Suprapubic skin (tissue), 4 donors: Measurements from ENCODE around the gene DOC2B. TPM values are rescaled to one million over a fixed set of nuclear protein-coding genes. Genes with fewer than 3 reads are reported as not detected.

ENCODE experiments used
- DNase-seq, 2 donors: peaks; one replicate each; pipeline ENCODE4 v3.0.0-alpha.2; 2019; ENCODE audit warnings: low spot score in 2 of 2
- H3K27ac ChIP-seq: fragments of 200-600 bp; sonication (generic); one replicate; pipeline ENCODE4 v1.5.1; 2019
- H3K27me3 ChIP-seq: fragments of 200-600 bp; sonication (generic); one replicate; pipeline ENCODE4 v1.5.1; 2019
- H3K36me3 ChIP-seq: fragments of 200-600 bp; sonication (generic); one replicate; pipeline ENCODE4 v1.5.1; 2019
- H3K4me1 ChIP-seq: fragments of 200-600 bp; sonication (generic); one replicate; pipeline ENCODE4 v1.5.1; 2019
- H3K4me3 ChIP-seq: fragments of 200-600 bp; sonication (generic); one replicate; pipeline ENCODE4 v1.5.1; 2019; ENCODE audit warnings: mild to moderate bottlenecking
- H3K9me3 ChIP-seq: fragments of 200-600 bp; sonication (generic); one replicate; pipeline ENCODE4 v1.5.1; 2019
- CTCF ChIP-seq, 2 donors: fragments of 200-600 bp in 1 of 2; fragments of 450-650 bp in 1 of 2; sonication (generic) in 1 of 2; IDR thresholded peaks; one replicate each; pipeline ENCODE4 v1.5.1; 2016 to 2019; ENCODE audit warnings: antibody characterized with exemption in 2 of 2, mild to moderate bottlenecking in 1 of 2, moderate library complexity in 1 of 2
- EP300 ChIP-seq: sonication (generic); formaldehyde crosslinking; IDR thresholded peaks from one replicate; pipeline ENCODE4 v1.6.1; 2017; ENCODE audit warnings: antibody characterized with exemption
- POLR2A ChIP-seq, 2 donors: fragments of 450-650 bp; IDR thresholded peaks; one replicate each; pipeline ENCODE4 v1.6.1; 2017; ENCODE audit warnings: antibody characterized with exemption in 2 of 2, mild to moderate bottlenecking in 2 of 2, moderate library complexity in 2 of 2
- POLR2AphosphoS5 ChIP-seq, 3 donors: sonication (generic); formaldehyde crosslinking; IDR thresholded peaks; one replicate each; pipeline ENCODE4 v1.6.1; 2017; ENCODE audit warnings: antibody characterized with exemption in 3 of 3
- WGBS: methylation state at CpG from one replicate; pipeline ENCODE4 v1.1.5; 2018; 5-methylcytosine and 5-hydroxymethylcytosine counted together
- total RNA-seq, 4 donors: library from RNA; depleted of rRNA; stranded (reverse); fragments of >200 nt; gene quantifications; one replicate each; pipeline ENCODE4 v1.1.0, GENCODE V29; 2016

Gene DOC2B
- total RNA-seq, 4 donors from 2014 or later = 1.8 to 19.4 (median 6.1) TPM

GRCh38 chr17:160336-160735 is 21.1 kb downstream of the DOC2B start:
- DNase-seq = no peak
- Histone ChIP-seq H3K4me1 (no peaks in the 10 kb centered on the region), H3K27ac (no peak overlapping the region), H3K27me3 (no peaks in the 10 kb centered on the region), H3K36me3 (no peaks in the 10 kb centered on the region), H3K4me3 (no peak overlapping the region), H3K9me3 (no peaks in the 10 kb centered on the region)
- TF ChIP-seq POLR2AphosphoS5 (IDR thresholded peaks at IDR 0.05) (no peak), POLR2A (IDR thresholded peaks at IDR 0.05) (no peak), EP300 (no peak), CTCF (IDR thresholded peaks at IDR 0.05) (no peak)
- 88% methylated on average over 13 of the region's 13 CpGs for WGBS

DNA sequence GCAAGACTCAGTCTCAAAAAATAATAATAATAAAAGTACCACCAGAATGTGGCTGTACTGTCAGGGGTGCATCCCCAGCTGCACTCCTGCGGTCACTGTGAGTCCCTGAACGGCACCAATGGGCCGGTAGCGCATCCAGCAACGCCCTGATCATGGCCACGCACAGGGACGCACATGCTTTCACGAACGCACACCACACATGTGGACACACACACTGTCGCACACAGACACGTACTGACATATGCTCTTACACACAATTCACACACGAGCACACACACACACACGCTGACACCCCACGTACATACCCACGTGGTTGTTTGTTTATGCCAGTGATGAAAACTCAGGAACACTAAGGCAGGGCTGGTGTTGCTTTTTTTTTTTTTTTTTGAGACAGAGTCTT is 21.8 kb downstream of the DOC2B start:
- TF ChIP-seq CTCF (IDR thresholded peaks at IDR 0.05) = no peak
- TF ChIP-seq EP300 = no peak
- TF ChIP-seq POLR2A (IDR thresholded peaks at IDR 0.05) = no peak
- Histone ChIP-seq H3K4me1 (no peaks in the 10 kb centered on the region), H3K4me3 (no peak overlapping the region), H3K36me3 (no peaks in the 10 kb centered on the region), H3K27ac (no peak overlapping the region), H3K9me3 (no peaks in the 10 kb centered on the region), H3K27me3 (no peaks in the 10 kb centered on the region)
- WGBS = 86% methylated on average over 8 of the region's 15 CpGs
- no peak for DNase-seq

- H3K4me1 ChIP-seq = no peaks in the 10 kb centered on the region
- no peak overlapping the region for H3K27ac ChIP-seq
- no peak for TF ChIP-seq EP300
- no peak for TF ChIP-seq POLR2AphosphoS5 (IDR thresholded peaks at IDR 0.05)
- no peak for TF ChIP-seq POLR2A (IDR thresholded peaks at IDR 0.05)
- no peak for TF ChIP-seq CTCF (IDR thresholded peaks at IDR 0.05)
- DNase-seq = no peak
- H3K36me3 ChIP-seq = no peaks in the 10 kb centered on the region
- 95% methylated on average over 7 of the region's 7 CpGs for WGBS
- no peaks in the 10 kb centered on the region for H3K9me3 ChIP-seq
- H3K27me3 ChIP-seq = no peaks in the 10 kb centered on the region
- H3K4me3 ChIP-seq = no peak overlapping the region
These were observed 23.1 kb downstream of the DOC2B start for GRCh38 chr17:158379-158778.

- Histone ChIP-seq H3K36me3 (no peaks in the 10 kb centered on the region), H3K4me1 (no peaks in the 10 kb centered on the region)
These were observed 23.5 kb downstream of the DOC2B start for GRCh38 chr17:157901-158300.

GRCh38 chr17:156946-157345 is 24.5 kb downstream of the DOC2B start:
- 88% methylated on average over 19 of the region's 19 CpGs for WGBS

More at GRCh38 chr17:157901-158300, 23.5 kb downstream of the DOC2B start:
- no peaks in the 10 kb centered on the region for H3K9me3 ChIP-seq
- no peak overlapping the region for H3K27ac ChIP-seq
- H3K27me3 ChIP-seq = no peaks in the 10 kb centered on the region
- H3K4me3 ChIP-seq = no peak overlapping the region
- 89% methylated on average over 4 of the region's 4 CpGs for WGBS
- no peak for DNase-seq
- TF ChIP-seq CTCF (IDR thresholded peaks at IDR 0.05) (no peak), POLR2AphosphoS5 (IDR thresholded peaks at IDR 0.05) (no peak), POLR2A (IDR thresholded peaks at IDR 0.05) (no peak), EP300 (no peak)

More at GRCh38 chr17:156946-157345, 24.5 kb downstream of the DOC2B start:
- Histone ChIP-seq H3K4me1 (no peaks in the 10 kb centered on the region), H3K4me3 (no peak overlapping the region), H3K27ac (no peak overlapping the region), H3K36me3 (no peaks in the 10 kb centered on the region), H3K27me3 (no peaks in the 10 kb centered on the region), H3K9me3 (no peaks in the 10 kb centered on the region)
- TF ChIP-seq POLR2A (IDR thresholded peaks at IDR 0.05) (no peak), POLR2AphosphoS5 (IDR thresholded peaks at IDR 0.05) (no peak), EP300 (no peak), CTCF (IDR thresholded peaks at IDR 0.05) (no peak)
- no peak for DNase-seq
